ENCODE data around the gene MRPL33.

The MRPL33 gene

DNA sequence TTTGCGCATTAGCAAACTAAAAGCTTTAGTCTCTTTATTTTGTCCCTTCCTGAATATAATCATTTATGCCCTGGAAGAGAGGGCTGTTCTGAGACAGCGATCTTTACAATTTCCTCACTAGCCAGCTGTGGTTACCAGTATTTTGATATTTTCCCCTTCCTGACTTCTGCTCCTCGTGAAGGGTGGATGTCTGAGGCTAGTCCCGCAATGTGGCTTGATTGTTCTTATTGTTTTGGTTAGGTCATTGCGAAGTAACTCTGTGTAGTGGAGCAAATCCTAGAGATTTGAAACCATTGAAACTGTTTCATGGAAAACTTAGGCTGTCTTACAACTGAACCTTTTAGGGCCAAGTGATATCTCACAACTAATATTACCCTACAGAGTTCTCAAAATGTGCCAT is 2.4 kb downstream of the MRPL33 start:
- no peaks in the 10 kb centered on the region; the same call in 1 of the 2 replicates for H3K36me3 ChIP-seq (ENCODE audit: insufficient read depth)
- no peak overlapping the region for H3K4me2 ChIP-seq
- H3K4me1 ChIP-seq (ENCODE audit: low read depth, poor library complexity, severe bottlenecking): peaks cover 18% of the 10 kb centered on the region
- TF ChIP-seq CTCF (conservative IDR thresholded peaks at IDR 0.05; ENCODE audit: low read depth, low read length): no peak
- H3K27me3 ChIP-seq (ENCODE audit: insufficient read depth, low read depth): no peaks in the 10 kb centered on the region
- H3K4me3 ChIP-seq (IDR thresholded peaks at IDR 0.05; ENCODE audit: insufficient read depth, low read depth, low read length): no peak overlapping the region
- H3K79me2 ChIP-seq (ENCODE audit: insufficient read depth, low read depth): peaks cover 28% of the 10 kb centered on the region
- H2AFZ ChIP-seq (ENCODE audit: low read depth): no peak overlapping the region
- H3K27ac ChIP-seq: no peak overlapping the region
- H3K9ac ChIP-seq: no peak overlapping the region
- no peaks in the 10 kb centered on the region for H4K20me1 ChIP-seq (ENCODE audit: insufficient read depth)

DNA sequence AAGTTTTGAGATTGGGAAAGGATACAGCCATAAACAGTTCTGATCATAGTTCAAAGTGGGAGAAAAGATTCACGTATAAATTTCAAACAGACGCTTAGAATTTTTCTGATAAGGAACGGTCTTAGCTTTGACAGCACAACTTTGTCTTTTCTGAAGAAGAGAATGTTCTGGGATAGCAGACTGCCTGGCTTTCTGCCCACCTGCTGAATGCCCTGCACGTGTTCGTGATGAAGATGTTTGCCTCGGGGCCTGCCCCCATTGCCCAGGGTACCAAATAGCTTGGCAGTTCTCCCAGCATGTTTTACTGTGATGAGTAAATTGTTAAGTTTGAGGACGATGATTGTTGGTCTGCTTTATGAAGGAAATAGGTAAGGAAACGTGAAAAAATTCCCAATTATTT is 4.6 kb downstream of the MRPL33 start:
- H3K36me3 ChIP-seq (ENCODE audit: insufficient read depth): no peaks in the 10 kb centered on the region; the same call in 1 of the 2 replicates
- H3K27ac ChIP-seq: no peak overlapping the region

DNA sequence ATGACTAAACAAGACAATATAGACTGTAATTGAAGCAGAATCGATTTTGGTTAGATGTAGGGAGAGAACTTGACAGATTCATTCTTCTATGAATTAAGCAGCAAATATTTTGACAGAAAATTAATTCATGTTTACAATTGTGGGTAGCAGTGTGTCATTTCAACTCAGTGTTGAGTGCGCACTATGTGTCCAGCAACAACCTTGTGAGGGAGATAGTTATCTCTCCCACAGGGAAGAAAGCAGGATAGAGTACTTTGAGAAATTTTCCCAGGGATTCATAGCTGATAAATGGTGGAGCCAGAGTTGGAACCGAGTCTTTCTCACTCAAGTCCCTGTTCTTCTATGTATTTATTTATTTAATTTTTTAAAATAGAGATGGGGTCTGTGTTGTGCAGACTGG is 5.2 kb downstream of the MRPL33 start:
- no peaks in the 10 kb centered on the region; the same call in 1 of the 2 replicates for H3K36me3 ChIP-seq (ENCODE audit: insufficient read depth)
- H4K20me1 ChIP-seq (ENCODE audit: insufficient read depth): no peaks in the 10 kb centered on the region
- H3K9ac ChIP-seq: no peak overlapping the region
- H3K79me2 ChIP-seq (ENCODE audit: insufficient read depth, low read depth): peaks cover 28% of the 10 kb centered on the region
- TF ChIP-seq CTCF (conservative IDR thresholded peaks at IDR 0.05; ENCODE audit: low read depth, low read length): no peak
- no peaks in the 10 kb centered on the region for H3K27me3 ChIP-seq (ENCODE audit: insufficient read depth, low read depth)
- no peak overlapping the region for H3K4me2 ChIP-seq
- no peak overlapping the region for H3K4me3 ChIP-seq (IDR thresholded peaks at IDR 0.05; ENCODE audit: insufficient read depth, low read depth, low read length)
- H3K27ac ChIP-seq: no peak overlapping the region
- peaks cover 13% of the 10 kb centered on the region for H3K4me1 ChIP-seq (ENCODE audit: low read depth, poor library complexity, severe bottlenecking)
- H2AFZ ChIP-seq (ENCODE audit: low read depth): no peak overlapping the region

More for the DNA sequence above, 4.6 kb downstream of the MRPL33 start:
- Histone ChIP-seq H3K9ac (no peak overlapping the region), H3K79me2 (ENCODE audit: insufficient read depth, low read depth) (peaks cover 28% of the 10 kb centered on the region), H3K4me3 (IDR thresholded peaks at IDR 0.05; ENCODE audit: insufficient read depth, low read depth, low read length) (no peak overlapping the region), H3K4me1 (ENCODE audit: low read depth, poor library complexity, severe bottlenecking) (peaks cover 13% of the 10 kb centered on the region), H2AFZ (ENCODE audit: low read depth) (no peak overlapping the region), H3K27me3 (ENCODE audit: insufficient read depth, low read depth) (no peaks in the 10 kb centered on the region), H4K20me1 (ENCODE audit: insufficient read depth) (no peaks in the 10 kb centered on the region), H3K4me2 (no peak overlapping the region)
- TF ChIP-seq CTCF (conservative IDR thresholded peaks at IDR 0.05; ENCODE audit: low read depth, low read length): no peak

DNA sequence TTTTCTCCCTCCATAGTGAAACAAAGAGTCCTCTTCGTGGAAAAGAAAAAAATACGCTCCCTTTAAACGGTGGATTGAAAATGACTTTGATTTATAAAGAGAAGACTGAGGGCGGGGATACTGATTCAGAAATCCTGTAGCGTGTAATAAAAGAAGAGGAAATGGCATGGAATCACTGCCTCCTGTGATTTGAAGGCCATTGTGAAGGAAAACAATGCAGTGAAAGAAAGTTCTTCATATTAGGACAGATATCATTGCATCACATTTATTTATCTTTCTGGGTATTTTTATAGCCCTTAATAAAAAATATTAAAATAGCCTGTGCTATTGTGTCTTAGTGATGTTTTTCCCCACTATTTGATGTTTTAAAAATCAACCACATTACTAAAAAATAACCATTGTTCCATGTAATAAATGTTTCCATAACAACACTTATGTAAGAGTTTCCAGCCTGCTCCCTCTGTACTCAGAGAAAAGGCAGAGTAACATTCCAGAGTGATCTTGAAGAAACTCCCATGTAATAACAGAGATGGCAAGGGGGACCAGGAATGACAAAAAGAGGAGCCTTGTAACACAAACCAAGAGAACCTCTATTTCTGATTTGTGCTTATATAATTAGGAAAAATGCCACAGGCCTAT is 8.0 kb downstream of the MRPL33 start:
- Histone ChIP-seq H4K20me1 (ENCODE audit: insufficient read depth) (no peaks in the 10 kb centered on the region), H2AFZ (ENCODE audit: low read depth) (no peak overlapping the region), H3K36me3 (ENCODE audit: insufficient read depth) (no peaks in the 10 kb centered on the region; the same call in 1 of the 2 replicates), H3K4me3 (IDR thresholded peaks at IDR 0.05; ENCODE audit: insufficient read depth, low read depth, low read length) (no peak overlapping the region), H3K79me2 (ENCODE audit: insufficient read depth, low read depth) (peaks cover 7% of the 10 kb centered on the region; the same call in 1 of the 2 replicates), H3K27me3 (ENCODE audit: insufficient read depth, low read depth) (no peaks in the 10 kb centered on the region), H3K27ac (no peak overlapping the region), H3K4me2 (no peak overlapping the region), H3K9ac (no peak overlapping the region), H3K4me1 (ENCODE audit: low read depth, poor library complexity, severe bottlenecking) (no peaks in the 10 kb centered on the region)
- TF ChIP-seq CTCF (conservative IDR thresholded peaks at IDR 0.05; ENCODE audit: low read depth, low read length): no peak
